GM19239 (cell line): ENCODE measurements around the gene RIC3.

Source experiments
- DNase-seq: peaks from one replicate; pipeline ENCODE4 v3.0.0; 2011; ENCODE audit warnings: low spot score; ENCODE audit not compliant: insufficient read length
- FAIRE-seq: peaks from 2 replicates; lab custom pipeline; 2011; peaks lifted over from hg19 to GRCh38; lab: Jason Lieb, UNC

RIC3 gene

GRCh38 chr11:8168485-8169257 is at the start of gene RIC3:
Gene RIC3 (minus strand): TSS chr11:8169025. CDS start chr11:8168989, 36 bp downstream.
- DNase-seq (no peak), FAIRE-seq (peak; percentile 77)

GRCh38 chr11:8218409-8218808 is 49.6 kb upstream of the RIC3 start:
- no peak for FAIRE-seq
- DNase-seq, result no peak

- FAIRE-seq (no peak), DNase-seq (no peak)
These were observed 49.1 kb upstream of the RIC3 start for GRCh38 chr11:8217926-8218325.

GRCh38 chr11:8217136-8217535 is 48.3 kb upstream of the RIC3 start:
- FAIRE-seq, result no peak
- DNase-seq, result no peak

- DNase-seq (no peak), FAIRE-seq (no peak)
These were observed 44.6 kb upstream of the RIC3 start for GRCh38 chr11:8213376-8213775.

- no peak for FAIRE-seq
These were observed 40.5 kb upstream of the RIC3 start for GRCh38 chr11:8209208-8209807.

GRCh38 chr11:8207080-8208000 is 38.5 kb upstream of the RIC3 start:
- FAIRE-seq, result no peak
- DNase-seq, result no peak

More at GRCh38 chr11:8209208-8209807, 40.5 kb upstream of the RIC3 start:
- no peak for DNase-seq

GRCh38 chr11:8206251-8207079 is 37.6 kb upstream of the RIC3 start:
- no peak for DNase-seq
- FAIRE-seq, result no peak

- DNase-seq (no peak), FAIRE-seq (no peak)
These were observed 36.7 kb upstream of the RIC3 start for GRCh38 chr11:8205566-8205965.

GRCh38 chr11:8204596-8204995 is 35.8 kb upstream of the RIC3 start:
- no peak for DNase-seq
- FAIRE-seq, result no peak

GRCh38 chr11:8204025-8204424 is 35.2 kb upstream of the RIC3 start:
- FAIRE-seq, result no peak
- DNase-seq, result no peak

- DNase-seq, result no peak
- FAIRE-seq, result no peak
These were observed 34.5 kb upstream of the RIC3 start for GRCh38 chr11:8203414-8203715.

- FAIRE-seq (no peak), DNase-seq (no peak)
These were observed 33.9 kb upstream of the RIC3 start for GRCh38 chr11:8202516-8203413.

GRCh38 chr11:8201644-8202365 is 33.0 kb upstream of the RIC3 start:
- FAIRE-seq (no peak), DNase-seq (no peak)

- no peak for FAIRE-seq
- DNase-seq, result no peak
These were observed 30.9 kb upstream of the RIC3 start for GRCh38 chr11:8199676-8200075.

- DNase-seq (no peak), FAIRE-seq (no peak)
These were observed 27.9 kb upstream of the RIC3 start for GRCh38 chr11:8196749-8197148.

- no peak for FAIRE-seq
- no peak for DNase-seq
These were observed 26.1 kb upstream of the RIC3 start for GRCh38 chr11:8194956-8195355.

GRCh38 chr11:8192896-8193209 is 24.0 kb upstream of the RIC3 start:
- FAIRE-seq (no peak), DNase-seq (no peak)
